Activated T-cell treated with anti-CD3 and anti-CD28 coated beads, Interleukin-2, amount 50 U/mL, for 72 hours (primary cell): Measurements from ENCODE around the gene UTP14A. TPM values are rescaled to one million over a fixed set of nuclear protein-coding genes. Genes with fewer than 3 reads are reported as not detected.

Experiments
- total RNA-seq, 2 donors: library from RNA; stranded (reverse); gene quantifications; one replicate each; pipeline ENCODE4 v1.2.3, GENCODE V29; 2022

Gene UTP14A
- total RNA-seq, 2 donors from 2014 or later = 24.8 to 32.5 TPM

Other genes starting within 250 kb of the UTP14A start
- gene XPNPEP2, start 167.2 kb upstream of the UTP14A start, total RNA-seq = under 1 TPM; 0.24 to 0.42 TPM
- gene SASH3, start 126.2 kb upstream of the UTP14A start, total RNA-seq = 100 to 1,000 TPM; 148 to 166 TPM
- gene ZDHHC9, start 62.3 kb upstream of the UTP14A start, total RNA-seq = 10 to 100 TPM; 12.6 to 12.8 TPM
- 1 to 10 TPM; 8.6 to 9.9 TPM for gene BCORL1, start 76.5 kb downstream of the UTP14A start, total RNA-seq
- gene ELF4, start 204.3 kb downstream of the UTP14A start, total RNA-seq = 10 to 100 TPM; 37.9 to 41.0 TPM